Activated T-helper 2 cell treated with anti-CD3 and anti-CD28 coated beads, Interferon-gamma antibody, Interleukin-2, Interleukin-4, amounts not matched to agents 10 μg/mL and 5 μg/mL and 100 μg/mL, durations not matched to agents 14 hours and 24 hours and 36 hours (primary cell): Measurements from ENCODE around the gene SERPINB6. TPM values are rescaled to one million over a fixed set of nuclear protein-coding genes. Genes with fewer than 3 reads are reported as not detected.
"Not testable (repeated sequence)": the region's sequence is repeated elsewhere in the genome, so short reads cannot be mapped to it uniquely, and the experiment has no call there.

Experiments used
- DNase-seq: peaks from one replicate; pipeline ENCODE4 v3.0.0; 2021; ENCODE audit warnings: low spot score
- H3K27ac Mint-ChIP-seq: one replicate; pipeline ENCODE4 v1.8.0; 2021; ENCODE audit warnings: mixed read lengths
- H3K27me3 Mint-ChIP-seq: one replicate; pipeline ENCODE4 v1.8.0; 2021; ENCODE audit warnings: low read depth, mixed read lengths
- H3K36me3 Mint-ChIP-seq: one replicate; pipeline ENCODE4 v1.8.0; 2021; ENCODE audit warnings: low read depth, mixed read lengths
- H3K4me1 Mint-ChIP-seq: one replicate; pipeline ENCODE4 v1.8.0; 2021; ENCODE audit warnings: low read depth, mixed read lengths
- H3K4me3 Mint-ChIP-seq: one replicate; pipeline ENCODE4 v1.8.0; 2021; ENCODE audit warnings: low read depth, mild to moderate bottlenecking, moderate library complexity, mixed read lengths
- H3K9me3 Mint-ChIP-seq: one replicate; pipeline ENCODE4 v1.8.0; 2021; ENCODE audit warnings: mixed read lengths
- intact Hi-C: fragments of 100-400 bp; cut with micrococcal nuclease; formaldehyde crosslinking; loops from one replicate; pipeline ENCODE4 v1.15.1; 2023
- total RNA-seq: library from RNA; stranded (reverse); gene quantifications from 2 replicates; pipeline ENCODE4 v1.2.3, GENCODE V29; 2022

SERPINB6 gene
- total RNA-seq, 1 donor from 2014 or later, result 72.0 TPM

- no peak for DNase-seq
- H3K27ac Mint-ChIP-seq, result no peak overlapping the region
- peaks cover 16% of the 10 kb centered on the region for H3K4me1 Mint-ChIP-seq
- peaks cover 4% of the 10 kb centered on the region for H3K36me3 Mint-ChIP-seq
- intact Hi-C loops, result no loop called here
- H3K4me3 Mint-ChIP-seq, result no peak overlapping the region
- H3K27me3 Mint-ChIP-seq, result peaks cover 1% of the 10 kb centered on the region
- H3K9me3 Mint-ChIP-seq, result peaks cover 3% of the 10 kb centered on the region
These were observed 53.4 kb downstream of the SERPINB6 start for GRCh38 chr6:2917801-2918445.

GRCh38 chr6:2917065-2917464 lies 54.3 kb downstream of the SERPINB6 start:
- no peak for DNase-seq
- Mint-ChIP-seq H3K27me3 (peaks cover 1% of the 10 kb centered on the region), H3K9me3 (peaks cover 3% of the 10 kb centered on the region), H3K36me3 (peaks cover 4% of the 10 kb centered on the region), H3K4me1 (peaks cover 16% of the 10 kb centered on the region), H3K4me3 (no peak overlapping the region), H3K27ac (no peak overlapping the region)
- intact Hi-C loops, result no loop called here

GRCh38 chr6:2916158-2916925 lies 55.0 kb downstream of the SERPINB6 start:
- H3K9me3 Mint-ChIP-seq, result peaks cover 3% of the 10 kb centered on the region
- no peak overlapping the region for H3K4me3 Mint-ChIP-seq
- intact Hi-C loops, result no loop called here
- H3K36me3 Mint-ChIP-seq, result peaks cover 4% of the 10 kb centered on the region
- H3K27me3 Mint-ChIP-seq, result no peaks in the 10 kb centered on the region
- no peak overlapping the region for H3K27ac Mint-ChIP-seq
- DNase-seq, result no peak
- H3K4me1 Mint-ChIP-seq, result peaks cover 22% of the 10 kb centered on the region

GRCh38 chr6:2915150-2915549 lies 56.2 kb downstream of the SERPINB6 start:
- Mint-ChIP-seq H3K9me3 (peaks cover 3% of the 10 kb centered on the region), H3K4me3 (no peak overlapping the region), H3K36me3 (peaks cover 4% of the 10 kb centered on the region), H3K4me1 (peaks cover 27% of the 10 kb centered on the region), H3K27me3 (no peaks in the 10 kb centered on the region), H3K27ac (no peak overlapping the region)
- DNase-seq, result no peak
- intact Hi-C loops, result no loop called here

- H3K4me1 Mint-ChIP-seq, result peaks cover 32% of the 10 kb centered on the region
- H3K9me3 Mint-ChIP-seq, result peaks cover 2% of the 10 kb centered on the region
- H3K4me3 Mint-ChIP-seq, result no peak overlapping the region
- intact Hi-C loops, result no loop called here
- no peaks in the 10 kb centered on the region for H3K27me3 Mint-ChIP-seq
- H3K36me3 Mint-ChIP-seq, result peaks cover 2% of the 10 kb centered on the region
- no peak overlapping the region for H3K27ac Mint-ChIP-seq
- DNase-seq, result no peak
These were observed 57.1 kb downstream of the SERPINB6 start for GRCh38 chr6:2914318-2914660.

- peaks cover 30% of the 10 kb centered on the region for H3K4me1 Mint-ChIP-seq
- H3K4me3 Mint-ChIP-seq, result no peak overlapping the region
- intact Hi-C loops, result no loop called here
- no peaks in the 10 kb centered on the region for H3K9me3 Mint-ChIP-seq
- DNase-seq, result no peak
- H3K36me3 Mint-ChIP-seq, result no peaks in the 10 kb centered on the region
- no peak overlapping the region for H3K27ac Mint-ChIP-seq
- H3K27me3 Mint-ChIP-seq, result no peaks in the 10 kb centered on the region
These were observed 57.6 kb downstream of the SERPINB6 start for GRCh38 chr6:2913621-2914317.

GRCh38 chr6:2911171-2911570 lies 60.2 kb downstream of the SERPINB6 start:
- Mint-ChIP-seq H3K4me1 (peaks cover 37% of the 10 kb centered on the region), H3K9me3 (no peaks in the 10 kb centered on the region), H3K36me3 (no peaks in the 10 kb centered on the region), H3K4me3 (no peak overlapping the region), H3K27me3 (no peaks in the 10 kb centered on the region), H3K27ac (no peak overlapping the region)
- intact Hi-C loops, result loop anchor here (1.0 kb wide), 1 partner anchor 65 kb away; no protein-coding TSS in a partner anchor
- no peak for DNase-seq

- DNase-seq, result no peak
- Mint-ChIP-seq H3K36me3 (no peaks in the 10 kb centered on the region), H3K9me3 (no peaks in the 10 kb centered on the region), H3K27ac (peak overlapping the region; percentile 6), H3K27me3 (no peaks in the 10 kb centered on the region), H3K4me1 (peaks cover 37% of the 10 kb centered on the region), H3K4me3 (no peak overlapping the region)
- intact Hi-C loops, result no loop called here
These were observed 61.6 kb downstream of the SERPINB6 start for GRCh38 chr6:2909718-2910117.

GRCh38 chr6:2909051-2909606 lies 62.2 kb downstream of the SERPINB6 start:
- H3K36me3 Mint-ChIP-seq, H3K27ac Mint-ChIP-seq, H3K9me3 Mint-ChIP-seq, intact Hi-C loops, DNase-seq, H3K4me3 Mint-ChIP-seq, H3K27me3 Mint-ChIP-seq: not testable (repeated sequence)
- peaks cover 39% of the 10 kb centered on the region for H3K4me1 Mint-ChIP-seq

GRCh38 chr6:2908516-2908915 lies 62.9 kb downstream of the SERPINB6 start:
- H3K36me3 Mint-ChIP-seq, DNase-seq, H3K27me3 Mint-ChIP-seq, H3K27ac Mint-ChIP-seq, H3K9me3 Mint-ChIP-seq, H3K4me3 Mint-ChIP-seq, intact Hi-C loops: not testable (repeated sequence)
- H3K4me1 Mint-ChIP-seq, result peaks cover 39% of the 10 kb centered on the region

GRCh38 chr6:2903411-2904185 lies 67.8 kb downstream of the SERPINB6 start:
- Mint-ChIP-seq H3K36me3 (peaks cover 41% of the 10 kb centered on the region), H3K4me1 (peaks cover 48% of the 10 kb centered on the region), H3K4me3 (peak overlapping the region; percentile 99)
- H3K27ac Mint-ChIP-seq, H3K27me3 Mint-ChIP-seq, H3K9me3 Mint-ChIP-seq, DNase-seq: not testable (repeated sequence)
- intact Hi-C loops, result loop anchor here (2.0 kb wide), 2 partner anchors 37 to 113 kb away; no protein-coding TSS in a partner anchor
